Measurements from ENCODE around the gene NCAM2.

NCAM2 gene
- 0.09 to 0.24 reads per million in 2 experiments for total RNA-seq

DNA sequence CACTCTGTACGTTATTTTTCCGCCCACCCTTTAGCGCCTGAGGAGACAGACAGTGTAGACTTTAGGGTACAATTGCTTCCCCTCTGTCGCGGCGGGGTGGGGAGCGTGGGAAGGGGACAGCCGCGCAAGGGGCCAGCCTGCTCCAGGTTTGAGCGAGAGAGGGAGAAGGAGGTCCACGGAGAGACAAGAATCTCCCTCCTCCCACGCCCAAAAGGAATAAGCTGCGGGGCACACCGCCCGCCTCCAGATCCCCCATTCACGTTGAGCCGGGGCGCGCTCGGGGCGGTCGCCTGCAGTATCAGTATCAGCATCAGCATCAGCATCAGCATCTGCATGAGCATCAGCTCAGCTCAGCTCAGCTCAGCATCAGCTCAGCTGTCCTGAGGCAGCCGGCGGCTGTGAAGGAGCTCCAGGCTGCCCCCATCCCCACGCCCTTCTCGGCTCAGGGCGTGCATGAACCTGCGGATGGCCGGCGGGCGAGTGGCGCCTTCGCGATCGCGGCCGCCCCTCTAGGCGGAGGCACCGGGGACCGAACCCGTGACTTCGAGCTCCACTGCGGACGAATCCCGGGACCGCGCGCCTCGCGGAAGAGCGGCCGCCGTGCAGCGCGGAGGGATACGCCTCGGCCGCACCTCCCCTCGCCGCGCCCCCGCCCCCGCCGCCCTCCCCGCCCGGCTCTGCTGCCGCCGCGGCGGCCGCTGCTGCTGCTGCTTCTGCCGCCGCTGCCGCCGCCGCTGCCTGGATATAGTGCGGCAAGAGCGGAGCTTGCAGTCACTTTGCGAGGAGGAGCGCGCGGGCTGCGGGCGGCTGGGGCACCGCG is at the start of gene NCAM2:
NCAM2 (plus strand) TSS at position 774 of the 820 bp plus-strand sequence.
- DNase-seq (ENCODE audit: low read depth): peak; percentile 49

DNA sequence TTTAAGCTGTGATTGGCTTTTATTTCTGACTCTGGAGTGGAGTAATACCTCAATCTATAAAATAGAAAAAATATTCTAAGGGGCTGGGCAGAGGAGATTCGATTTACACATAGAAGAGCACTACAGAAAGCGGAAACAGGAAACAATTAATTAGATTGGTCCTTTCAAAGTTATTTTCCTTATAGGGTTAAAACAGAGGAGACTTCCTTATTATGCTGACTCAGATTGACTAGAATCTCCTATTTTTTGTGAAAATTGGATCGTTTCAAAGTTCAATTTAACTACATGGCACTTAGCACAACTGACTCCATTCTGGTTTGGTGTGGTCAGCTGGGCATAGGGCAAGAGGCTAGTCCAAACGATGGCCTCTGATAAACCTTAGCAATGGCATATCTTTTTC is 48.3 kb upstream of the NCAM2 start:
- no peak for DNase-seq (ENCODE audit: low read depth)

DNA sequence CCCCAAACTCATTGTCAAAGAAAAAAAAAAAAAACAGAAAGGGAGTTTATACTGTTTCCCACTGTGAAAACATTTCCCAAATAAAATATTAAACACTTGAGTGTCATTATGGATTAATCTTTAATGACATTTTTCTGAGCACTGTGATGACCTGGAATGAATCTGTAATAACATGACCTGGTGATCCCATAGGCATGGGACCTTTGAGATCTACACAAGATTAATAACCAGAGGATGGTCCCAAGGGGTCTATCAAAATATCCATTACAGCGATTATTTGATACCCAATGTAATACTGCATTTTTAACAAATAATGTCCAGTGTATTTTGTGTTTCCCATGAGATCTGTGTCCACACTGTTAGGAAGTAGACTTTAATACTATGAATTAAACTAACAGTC is 32.4 kb upstream of the NCAM2 start:
- no peak for DNase-seq (ENCODE audit: low read depth)

DNA sequence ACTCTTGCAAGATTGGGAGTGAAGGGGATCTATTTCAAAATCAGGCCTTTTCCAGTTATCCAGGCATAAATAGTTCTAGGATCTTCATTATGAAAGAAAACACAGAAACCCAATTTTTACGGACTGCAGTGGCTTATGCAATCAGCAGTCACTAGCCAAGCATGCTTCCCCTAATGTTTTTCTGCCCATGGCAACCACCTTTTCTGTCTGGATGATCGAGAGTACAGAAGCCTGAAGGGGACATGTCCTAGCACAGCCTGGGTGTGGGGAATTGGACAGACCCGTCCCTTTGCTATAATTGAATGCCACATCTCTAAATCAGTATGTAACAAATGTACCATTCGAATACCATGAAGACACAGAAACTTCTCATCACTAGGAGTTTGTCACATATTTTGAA is 29.8 kb upstream of the NCAM2 start:
- no peak for DNase-seq (ENCODE audit: low read depth)

DNA sequence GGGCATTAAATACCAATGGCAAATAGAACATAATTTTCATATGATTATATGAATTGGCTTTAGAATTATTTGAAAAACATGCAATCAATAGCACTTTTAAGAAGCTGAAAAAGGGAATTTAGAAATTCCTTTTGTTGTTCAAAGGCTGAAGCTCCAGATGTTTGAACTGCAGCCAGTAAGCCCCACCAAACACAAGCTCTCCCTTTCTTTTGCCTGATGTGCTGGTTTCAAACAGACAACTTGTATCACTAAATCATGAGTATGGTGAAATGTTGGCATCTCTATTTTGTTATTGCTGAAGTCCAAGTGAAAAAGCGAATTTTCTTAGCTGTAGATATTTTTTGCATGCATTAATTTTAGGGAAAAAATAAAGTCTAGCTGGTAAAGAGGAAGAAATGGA is 27.5 kb upstream of the NCAM2 start:
- no peak for DNase-seq (ENCODE audit: low read depth)

DNA sequence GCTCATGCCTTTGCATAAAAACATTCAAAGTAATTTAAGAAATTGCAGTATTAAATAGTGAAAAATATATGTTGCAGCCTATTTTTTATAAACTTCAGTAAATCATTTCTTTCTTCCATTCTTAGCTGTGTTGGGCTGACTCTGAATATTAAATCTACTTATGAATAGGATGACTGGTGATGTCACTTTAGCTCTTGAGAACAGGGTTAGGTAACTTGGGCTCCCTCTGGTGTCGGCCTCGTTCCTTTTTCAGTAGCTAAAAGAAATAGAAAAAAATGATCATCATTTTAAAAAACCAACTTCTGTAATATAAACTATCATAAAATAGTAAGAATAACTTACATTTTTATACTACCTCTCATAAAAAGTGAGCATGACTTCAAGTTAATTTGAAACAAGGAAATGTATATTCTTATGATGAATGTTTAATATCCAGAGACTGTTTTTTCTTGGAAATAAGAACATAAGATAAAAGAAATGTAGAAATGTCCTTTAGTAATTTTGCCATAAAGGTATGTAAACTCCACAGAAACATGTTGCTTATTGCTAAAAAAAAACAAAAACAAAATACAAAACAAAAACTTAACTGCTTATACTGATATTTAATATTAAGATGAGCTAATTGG is 26.8 kb upstream of the NCAM2 start:
- DNase-seq (ENCODE audit: low read depth): no peak

DNA sequence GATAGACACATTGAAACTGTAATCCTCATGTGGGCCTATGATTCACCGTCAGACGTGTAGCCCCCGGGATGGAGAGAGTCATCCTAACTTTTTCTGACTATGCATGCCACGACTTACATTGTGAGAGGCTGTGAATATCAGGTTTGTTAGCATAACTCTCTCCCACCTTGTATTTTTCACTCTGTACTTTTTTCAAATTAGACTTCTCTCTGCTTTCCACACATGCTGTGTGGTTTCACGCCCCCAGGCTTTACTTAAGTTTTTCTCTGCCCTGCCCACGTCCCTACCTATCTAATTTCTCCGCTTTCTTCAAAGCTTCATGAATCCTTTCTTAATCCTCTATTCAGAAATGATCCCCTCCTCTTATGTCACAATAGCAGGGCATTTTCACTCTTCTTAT is 3.4 kb upstream of the NCAM2 start:
- DNase-seq (ENCODE audit: low read depth): no peak

DNA sequence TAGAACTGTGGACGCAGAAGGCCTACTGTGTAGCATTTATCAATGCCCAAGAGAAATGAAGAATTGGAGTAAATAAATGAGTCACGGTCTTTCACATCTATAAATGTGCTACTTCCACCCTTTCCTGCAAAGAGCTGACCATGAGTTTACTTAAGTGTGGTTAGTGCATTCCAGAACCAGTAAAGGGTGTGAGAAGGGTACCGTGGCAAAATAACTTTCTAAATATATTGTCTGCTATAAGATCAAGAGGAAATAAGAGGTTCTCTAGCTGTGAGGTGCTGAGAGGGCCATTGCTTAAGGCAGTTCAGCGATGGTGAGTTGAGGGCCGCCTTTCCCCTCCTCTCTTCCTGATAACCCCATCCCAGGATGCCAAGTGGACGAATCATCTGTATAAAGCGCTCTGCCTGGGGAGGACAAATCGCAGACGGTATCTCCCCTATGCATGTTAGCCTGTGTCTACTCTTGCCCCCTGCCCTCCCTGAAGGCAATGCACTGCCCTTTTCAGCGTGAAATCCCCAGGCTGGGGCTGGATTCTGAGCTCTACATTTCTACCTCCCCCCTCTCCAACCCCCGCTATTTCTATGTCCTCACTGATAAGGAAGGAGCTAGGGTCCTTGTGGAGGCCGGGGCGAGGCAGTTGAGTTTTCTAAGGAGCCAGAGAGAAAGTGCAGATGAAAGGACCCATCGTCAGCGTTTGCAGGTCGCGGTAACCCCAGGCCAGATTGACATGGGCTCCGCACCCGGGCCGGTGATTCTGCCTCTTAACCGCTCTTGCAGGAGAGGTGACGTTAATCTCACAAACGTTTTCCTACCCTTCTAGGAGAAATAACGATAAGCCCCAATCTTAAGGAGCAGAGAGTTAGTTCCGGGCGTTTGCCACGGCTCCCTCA is 1.5 kb upstream of the NCAM2 start:
- DNase-seq (ENCODE audit: low read depth): no peak

DNA sequence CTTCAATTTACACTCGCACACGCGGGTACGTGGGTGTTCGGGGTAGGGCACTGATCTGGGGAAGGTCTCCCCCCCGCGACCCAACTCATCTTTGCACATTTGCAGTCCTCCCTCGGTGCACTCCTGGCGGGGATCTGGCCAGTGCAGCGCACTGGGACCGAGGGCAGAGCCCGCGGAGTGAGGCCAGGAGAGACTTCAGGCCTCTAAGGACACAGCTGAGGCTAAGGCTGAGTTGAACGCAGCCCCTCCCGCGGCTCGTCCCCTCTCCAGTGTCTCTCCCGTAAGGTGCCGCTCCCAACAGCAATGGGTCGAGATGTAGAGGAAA is 936 bp upstream of the NCAM2 start:
- no peak for DNase-seq (ENCODE audit: low read depth)

DNA sequence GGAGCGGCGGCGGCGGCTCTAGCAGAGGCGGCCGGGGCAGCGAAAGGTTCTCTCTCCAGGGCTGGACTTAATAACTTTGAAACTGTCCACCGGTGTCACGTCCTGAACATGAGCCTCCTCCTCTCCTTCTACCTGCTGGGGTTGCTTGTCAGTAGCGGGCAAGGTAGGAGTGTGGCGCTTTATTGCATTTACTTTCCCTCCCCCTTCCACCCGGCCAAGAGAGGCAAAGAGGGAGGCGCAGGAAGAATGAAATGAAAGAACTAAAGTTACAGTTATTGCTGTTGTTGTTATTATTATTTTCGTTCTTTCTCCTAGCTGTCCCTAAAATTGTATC is 214 bp downstream of the NCAM2 start:
- no peak for DNase-seq (ENCODE audit: low read depth)

DNA sequence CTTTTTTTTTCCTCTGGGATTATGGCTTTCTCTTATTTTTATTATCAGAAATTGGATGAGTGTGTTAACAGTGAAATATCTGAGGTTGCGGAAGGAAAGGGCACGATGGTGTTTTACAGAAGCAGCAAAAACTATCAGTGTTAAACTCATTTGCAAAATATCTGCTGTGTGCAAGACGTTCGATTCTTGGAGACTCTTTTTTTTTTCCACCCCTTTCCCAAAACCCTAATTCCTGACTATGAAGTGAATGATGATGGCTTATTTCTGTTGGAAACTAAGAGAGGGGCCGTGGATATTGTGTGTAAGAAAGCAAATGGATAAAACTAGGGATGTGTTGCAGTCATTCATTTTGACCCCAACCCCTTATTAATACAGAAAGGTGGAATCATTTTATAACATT is 677 bp downstream of the NCAM2 start:
- no peak for DNase-seq (ENCODE audit: low read depth)

DNA sequence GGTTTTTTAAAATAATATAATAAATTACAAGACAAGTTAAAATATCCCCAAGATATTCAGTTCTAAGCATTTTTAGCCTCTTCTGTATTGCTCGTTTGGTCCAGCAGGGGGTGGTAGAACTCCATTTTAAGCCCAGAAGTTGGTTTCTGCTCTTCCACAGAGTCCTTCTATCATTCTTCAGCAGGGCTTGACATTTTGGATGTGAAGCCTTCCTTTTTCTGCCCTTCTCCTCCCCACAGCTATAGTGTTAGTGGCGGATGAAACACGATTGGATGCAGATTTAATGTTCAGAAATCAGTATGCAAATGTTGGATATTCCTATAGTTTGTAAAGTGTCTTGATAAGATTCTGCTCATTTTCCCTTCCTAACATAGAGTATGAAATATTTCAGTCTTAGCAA is 1.4 kb downstream of the NCAM2 start:
- DNase-seq (ENCODE audit: low read depth): no peak

DNA sequence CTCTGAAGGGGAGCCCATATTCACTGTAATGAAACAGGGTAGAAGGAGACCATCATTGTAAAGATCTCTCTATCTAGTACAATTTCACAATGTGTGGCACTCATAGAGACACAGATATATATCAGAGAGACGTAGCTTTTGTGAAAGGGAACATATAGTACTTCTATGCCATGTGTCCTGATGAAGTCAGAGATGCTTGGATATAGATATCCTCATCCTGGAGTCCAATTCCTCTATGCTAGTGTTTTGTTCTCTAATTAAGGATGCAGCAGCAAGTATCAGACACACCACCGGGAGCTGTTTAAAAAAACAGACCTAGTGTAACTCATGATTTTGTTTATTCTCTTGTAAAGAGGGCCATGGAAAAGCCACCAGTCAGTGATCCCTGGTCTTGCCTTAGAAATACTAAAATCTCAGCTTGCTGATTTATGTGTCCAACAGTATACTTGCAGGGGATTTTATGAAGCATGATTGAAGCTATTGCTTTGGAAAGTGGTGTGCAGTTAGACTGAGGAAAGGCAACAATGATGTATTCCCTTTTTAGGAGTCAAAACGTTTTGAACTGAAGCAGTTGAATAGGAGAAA is 2.5 kb downstream of the NCAM2 start:
- DNase-seq (ENCODE audit: low read depth): no peak

DNA sequence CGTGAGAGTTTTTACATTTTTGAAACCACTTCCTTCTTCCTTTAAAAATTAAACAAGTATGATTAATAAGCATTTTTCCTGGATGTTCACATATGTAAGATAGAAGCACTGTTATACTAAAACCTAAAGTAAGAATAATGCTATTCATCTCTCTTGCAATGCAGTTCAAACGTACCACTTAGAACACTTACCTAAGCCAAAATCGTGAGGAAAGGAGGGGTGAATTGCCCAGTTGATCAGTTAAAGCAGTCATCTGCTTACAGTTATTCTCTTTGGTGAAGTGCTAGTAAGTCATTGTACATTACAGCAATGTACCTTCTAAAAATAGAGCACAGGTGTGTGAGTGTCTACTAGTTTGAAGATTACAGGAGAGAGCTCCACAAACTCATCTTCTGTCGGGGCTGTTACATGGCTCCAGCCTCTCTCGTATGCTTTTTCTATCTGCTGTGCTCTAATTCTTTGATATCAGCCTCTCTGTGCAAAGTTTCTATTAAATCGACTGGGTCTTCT is 3.4 kb downstream of the NCAM2 start:
- DNase-seq (ENCODE audit: low read depth): no peak

DNA sequence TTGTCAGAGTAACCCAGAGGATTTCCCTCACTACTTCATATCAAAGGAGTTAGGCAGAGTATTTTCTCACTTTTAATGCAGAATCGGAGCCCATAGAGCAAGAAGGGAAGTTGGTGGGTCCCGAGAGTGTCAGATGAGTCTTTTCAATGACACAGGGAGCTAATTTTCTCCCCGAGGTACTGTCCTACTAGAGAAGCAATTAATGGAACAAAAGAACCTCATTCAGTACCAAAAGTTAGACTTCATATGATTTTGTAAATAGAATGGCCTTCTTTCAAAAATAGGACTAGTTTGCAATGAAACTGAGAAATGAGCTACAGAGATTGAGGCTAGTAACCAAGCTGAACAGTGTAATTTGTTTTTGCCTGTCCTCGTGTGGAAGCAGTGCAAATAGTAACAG is 3.9 kb downstream of the NCAM2 start:
- DNase-seq (ENCODE audit: low read depth): no peak

DNA sequence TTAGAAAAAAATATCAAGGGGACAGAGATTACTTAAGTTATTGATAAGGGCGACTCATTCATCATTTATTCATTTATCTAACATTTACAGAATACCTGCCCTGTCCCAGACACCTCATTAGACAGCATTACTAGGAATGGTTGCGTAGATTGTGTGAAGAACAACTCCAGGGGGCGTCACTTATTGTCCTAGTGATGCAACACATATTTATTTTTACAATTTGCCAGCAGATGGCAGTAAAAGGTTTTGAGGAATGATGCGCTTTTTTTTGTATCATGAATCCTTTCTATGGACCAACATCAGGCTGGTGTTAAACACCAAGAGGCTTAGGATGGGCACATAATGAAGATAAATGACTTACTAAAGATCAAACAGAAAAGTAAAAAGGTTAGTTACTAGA is 5.5 kb downstream of the NCAM2 start:
- DNase-seq (ENCODE audit: low read depth): no peak

DNA sequence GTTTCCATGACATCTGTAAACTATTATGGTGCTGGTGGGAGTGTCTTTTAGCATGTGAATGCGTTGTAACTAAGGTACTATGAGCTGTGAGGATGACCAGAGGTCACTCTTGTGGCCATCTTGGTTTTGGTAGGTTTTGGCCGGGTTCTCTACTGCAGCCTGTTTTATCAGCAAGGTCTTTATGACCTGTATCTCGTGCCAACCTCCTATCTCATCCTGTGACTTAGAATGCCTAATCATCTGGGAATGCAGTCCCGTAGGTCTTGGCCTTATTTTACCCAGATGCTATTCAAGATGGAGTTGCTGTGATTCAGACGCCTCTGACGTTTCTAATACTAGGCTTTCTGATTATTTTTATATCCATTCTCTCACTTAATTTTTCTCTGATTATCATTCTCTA is 9.4 kb downstream of the NCAM2 start:
- no peak for DNase-seq (ENCODE audit: low read depth)

DNA sequence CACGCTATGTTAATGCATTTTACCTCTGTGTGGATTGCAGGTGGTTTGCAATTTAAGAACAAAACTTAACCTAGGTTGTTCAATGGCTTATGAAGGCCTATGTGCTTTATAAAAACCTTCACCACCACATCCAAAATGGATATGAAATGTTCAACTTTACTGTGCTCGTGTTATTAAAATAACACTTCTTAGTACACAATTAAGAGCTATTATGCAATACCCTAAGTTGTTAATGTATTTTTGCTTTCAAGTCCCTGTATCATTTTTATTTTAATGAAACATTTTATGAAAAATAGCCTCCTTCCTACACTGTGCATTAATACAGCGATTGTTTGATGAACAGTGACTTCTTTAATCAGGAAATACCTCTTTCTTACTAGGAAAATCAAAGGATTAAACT is 12.0 kb downstream of the NCAM2 start:
- no peak for DNase-seq (ENCODE audit: low read depth)

DNA sequence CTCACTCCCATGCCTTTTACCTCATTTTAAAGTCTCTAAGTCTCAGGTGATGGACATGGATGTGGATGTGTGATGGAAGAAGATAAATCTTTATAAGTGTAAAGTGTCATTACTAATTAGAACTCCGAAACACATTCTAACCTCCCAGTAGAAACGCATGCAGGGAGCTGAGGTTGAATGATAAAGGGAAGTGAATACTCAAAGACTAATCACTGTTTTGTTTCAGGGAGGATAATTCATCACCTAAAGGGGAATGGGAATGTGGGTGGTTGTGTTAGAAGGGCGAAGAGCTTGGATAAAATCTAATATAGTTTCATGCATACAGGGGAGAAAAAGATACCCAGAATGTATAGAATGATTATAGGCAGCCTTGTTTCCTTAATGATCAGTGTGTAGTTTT is 12.5 kb downstream of the NCAM2 start:
- no peak for DNase-seq (ENCODE audit: low read depth)

DNA sequence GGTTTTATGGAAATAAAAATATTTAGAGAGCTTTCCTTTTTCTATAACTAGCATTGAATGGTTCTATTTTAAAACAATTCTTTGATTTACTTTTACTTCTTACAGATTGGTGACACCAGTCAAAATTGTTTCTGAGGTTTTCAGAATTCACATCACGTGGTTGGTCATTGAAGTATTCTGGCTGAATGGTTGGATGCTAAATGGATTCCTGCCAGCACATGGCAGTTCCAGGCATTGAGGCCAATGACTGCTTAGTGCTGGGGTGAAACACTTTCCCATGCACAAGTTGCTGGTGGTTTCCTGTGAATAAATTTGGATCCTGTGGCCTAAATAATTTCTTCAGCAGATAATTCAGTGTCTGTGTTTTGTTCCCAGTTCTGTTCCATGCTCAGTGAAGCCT is 20.6 kb downstream of the NCAM2 start:
- DNase-seq (ENCODE audit: low read depth): no peak

DNA sequence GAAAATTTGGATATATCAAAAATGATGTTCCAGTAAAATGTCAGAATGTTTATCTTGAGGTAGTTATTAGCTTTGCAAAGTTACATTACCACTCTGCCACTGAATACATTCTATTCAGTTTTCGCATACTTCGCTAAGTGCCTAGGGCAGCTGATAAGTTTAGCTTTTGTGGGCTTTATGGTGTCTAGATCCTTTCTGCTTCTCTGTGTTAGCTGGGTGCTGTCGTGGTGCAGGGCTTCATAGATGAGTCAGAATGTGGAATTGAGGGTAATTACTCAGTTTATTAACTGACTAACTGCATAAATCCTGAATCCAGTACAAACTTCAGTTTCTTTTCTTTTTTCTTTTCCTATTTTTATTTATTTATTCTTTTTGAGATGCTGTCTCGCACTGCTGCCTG is 21.5 kb downstream of the NCAM2 start:
- DNase-seq (ENCODE audit: low read depth): no peak

DNA sequence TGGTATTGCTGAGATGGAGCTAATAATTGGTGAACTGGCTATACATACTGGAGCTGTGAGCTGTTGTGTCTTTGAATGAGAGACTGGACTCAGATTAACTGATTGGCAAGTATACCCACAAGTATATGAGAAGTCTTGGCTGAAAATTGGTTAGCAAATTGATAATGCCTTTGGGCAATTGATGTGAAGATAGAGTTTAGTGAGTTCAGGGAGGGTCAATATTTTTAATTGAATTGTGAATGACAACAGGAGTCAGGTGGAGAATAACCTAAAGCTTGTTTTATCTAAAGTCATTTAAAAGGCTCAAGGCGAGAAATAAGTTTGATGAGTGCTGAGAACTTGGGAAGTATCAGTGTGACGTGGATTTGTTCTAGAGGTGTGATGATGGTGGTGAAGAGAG is 27.5 kb downstream of the NCAM2 start:
- no peak for DNase-seq (ENCODE audit: low read depth)

All from T follicular helper cell (primary cell).